ENCODE results near the gene ZNF639.

Gene ZNF639

GRCh38 chr3:179299316-179299715, 23.5 kb upstream of the ZNF639 start:
- Histone ChIP-seq H3K4me3 (ENCODE audit: low read length) (no peak overlapping the region), H3F3A (ENCODE audit: insufficient read depth, low read length) (no peaks in the 10 kb centered on the region), H3K36me3 (replicated peaks; ENCODE audit: insufficient read depth, low read length) (no peaks in the 10 kb centered on the region), H3K4me1 (ENCODE audit: low read length) (no peaks in the 10 kb centered on the region), H3K79me2 (ENCODE audit: low read length) (no peaks in the 10 kb centered on the region), H3K9ac (ENCODE audit: low read length) (no peak overlapping the region), H3K9me2 (replicated peaks; ENCODE audit: insufficient read depth, low read length) (no peaks in the 10 kb centered on the region), H3K9me3 (replicated peaks; ENCODE audit: insufficient read depth, low read length) (no peaks in the 10 kb centered on the region), H3K4me2 (ENCODE audit: low read depth, low read length) (no peak overlapping the region), H4K20me1 (ENCODE audit: insufficient read depth, low read length) (no peaks in the 10 kb centered on the region), H2AFZ (ENCODE audit: low read length) (no peak overlapping the region), H3K27me3 (replicated peaks; ENCODE audit: insufficient read depth, low read length) (no peaks in the 10 kb centered on the region), H3K27ac (ENCODE audit: low read length) (no peak overlapping the region)
- no peak for DNase-seq
- TF ChIP-seq CTCF (IDR thresholded peaks at IDR 0.05; ENCODE audit: low read length) (no peak), EZH2 (optimal IDR thresholded peaks at IDR 0.05; ENCODE audit: low read depth, low read length) (no peak), EZH2phosphoT487 (IDR thresholded peaks at IDR 0.05; ENCODE audit: low read length) (no peak)

GRCh38 chr3:179299999-179300613, 22.7 kb upstream of the ZNF639 start:
- Histone ChIP-seq H3F3A (ENCODE audit: insufficient read depth, low read length) (no peaks in the 10 kb centered on the region), H3K79me2 (ENCODE audit: low read length) (no peaks in the 10 kb centered on the region), H3K9me2 (replicated peaks; ENCODE audit: insufficient read depth, low read length) (no peaks in the 10 kb centered on the region), H3K27ac (ENCODE audit: low read length) (no peak overlapping the region), H2AFZ (ENCODE audit: low read length) (no peak overlapping the region), H3K9ac (ENCODE audit: low read length) (no peak overlapping the region), H3K9me3 (replicated peaks; ENCODE audit: insufficient read depth, low read length) (no peaks in the 10 kb centered on the region), H4K20me1 (ENCODE audit: insufficient read depth, low read length) (no peaks in the 10 kb centered on the region), H3K36me3 (replicated peaks; ENCODE audit: insufficient read depth, low read length) (no peaks in the 10 kb centered on the region), H3K4me1 (ENCODE audit: low read length) (no peaks in the 10 kb centered on the region), H3K4me2 (ENCODE audit: low read depth, low read length) (no peak overlapping the region), H3K27me3 (replicated peaks; ENCODE audit: insufficient read depth, low read length) (0 out of 2 replicates have a peak, but pooled peaks cover under 1% of the 10 kb centered on the region), H3K4me3 (ENCODE audit: low read length) (no peak overlapping the region)
- no peak for TF ChIP-seq CTCF (IDR thresholded peaks at IDR 0.05; ENCODE audit: low read length)
- no peak for TF ChIP-seq EZH2 (optimal IDR thresholded peaks at IDR 0.05; ENCODE audit: low read depth, low read length)
- TF ChIP-seq EZH2phosphoT487 (IDR thresholded peaks at IDR 0.05; ENCODE audit: low read length) = no peak
- DNase-seq = no peak

- Histone ChIP-seq H3K4me3 (ENCODE audit: low read length) (no peak overlapping the region), H3F3A (ENCODE audit: insufficient read depth, low read length) (no peaks in the 10 kb centered on the region), H3K9me3 (replicated peaks; ENCODE audit: insufficient read depth, low read length) (no peaks in the 10 kb centered on the region), H3K4me2 (ENCODE audit: low read depth, low read length) (no peak overlapping the region), H3K9ac (ENCODE audit: low read length) (no peak overlapping the region), H2AFZ (ENCODE audit: low read length) (no peak overlapping the region), H3K36me3 (replicated peaks; ENCODE audit: insufficient read depth, low read length) (no peaks in the 10 kb centered on the region), H4K20me1 (ENCODE audit: insufficient read depth, low read length) (no peaks in the 10 kb centered on the region), H3K27me3 (replicated peaks; ENCODE audit: insufficient read depth, low read length) (0 out of 2 replicates have a peak, but pooled peaks cover 3% of the 10 kb centered on the region), H3K4me1 (ENCODE audit: low read length) (no peaks in the 10 kb centered on the region), H3K79me2 (ENCODE audit: low read length) (no peaks in the 10 kb centered on the region), H3K27ac (ENCODE audit: low read length) (no peak overlapping the region), H3K9me2 (replicated peaks; ENCODE audit: insufficient read depth, low read length) (no peaks in the 10 kb centered on the region)
- no peak for DNase-seq
- TF ChIP-seq EZH2phosphoT487 (IDR thresholded peaks at IDR 0.05; ENCODE audit: low read length) = no peak
- TF ChIP-seq CTCF (IDR thresholded peaks at IDR 0.05; ENCODE audit: low read length) = no peak
- no peak for TF ChIP-seq EZH2 (optimal IDR thresholded peaks at IDR 0.05; ENCODE audit: low read depth, low read length)
These were observed 21.2 kb upstream of the ZNF639 start for GRCh38 chr3:179301645-179302044.

Measured in MM.1S (cell line).